ENCODE results near the gene WWOX. TPM values are rescaled to one million over a fixed set of nuclear protein-coding genes. Genes with fewer than 3 reads are reported as not detected.

The WWOX gene
- total RNA-seq, 4 donors from 2014 or later, result 76.8 to 102 (median 83.6) TPM

DNA sequence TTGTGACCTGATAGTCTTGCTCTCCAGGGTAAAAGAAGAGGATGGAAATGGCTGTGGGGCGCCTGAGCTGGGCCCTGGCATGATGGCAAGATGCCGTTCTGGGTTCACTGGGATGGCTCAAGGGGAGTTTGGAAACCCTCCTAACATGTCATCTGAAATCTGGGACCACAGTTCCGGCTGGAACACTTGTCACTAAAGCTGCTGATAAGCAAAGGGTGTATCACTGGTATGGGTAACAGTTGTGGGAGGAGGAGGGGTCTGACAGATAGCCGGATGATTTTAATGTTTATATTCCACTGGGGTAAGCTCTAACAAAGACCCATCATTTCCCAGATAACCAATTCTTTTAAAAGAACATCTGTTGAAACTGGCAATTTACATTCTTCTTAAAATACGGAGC lies 390.2 kb downstream of the WWOX start:
- Histone ChIP-seq H3K27me3 (no peaks in the 10 kb centered on the region), H3K36me3 (no peaks in the 10 kb centered on the region), H3K4me1 (no peaks in the 10 kb centered on the region), H3K9me3 (no peaks in the 10 kb centered on the region), H3K27ac (no peak overlapping the region), H3K4me3 (no peak overlapping the region)
- DNase-seq (ENCODE audit: low spot score in 2 of 2), result no peak
- TF ChIP-seq EP300 (IDR thresholded peaks at IDR 0.05) (no peak), POLR2A (IDR thresholded peaks at IDR 0.05) (no peak)
- TF ChIP-seq, protein P1, sequence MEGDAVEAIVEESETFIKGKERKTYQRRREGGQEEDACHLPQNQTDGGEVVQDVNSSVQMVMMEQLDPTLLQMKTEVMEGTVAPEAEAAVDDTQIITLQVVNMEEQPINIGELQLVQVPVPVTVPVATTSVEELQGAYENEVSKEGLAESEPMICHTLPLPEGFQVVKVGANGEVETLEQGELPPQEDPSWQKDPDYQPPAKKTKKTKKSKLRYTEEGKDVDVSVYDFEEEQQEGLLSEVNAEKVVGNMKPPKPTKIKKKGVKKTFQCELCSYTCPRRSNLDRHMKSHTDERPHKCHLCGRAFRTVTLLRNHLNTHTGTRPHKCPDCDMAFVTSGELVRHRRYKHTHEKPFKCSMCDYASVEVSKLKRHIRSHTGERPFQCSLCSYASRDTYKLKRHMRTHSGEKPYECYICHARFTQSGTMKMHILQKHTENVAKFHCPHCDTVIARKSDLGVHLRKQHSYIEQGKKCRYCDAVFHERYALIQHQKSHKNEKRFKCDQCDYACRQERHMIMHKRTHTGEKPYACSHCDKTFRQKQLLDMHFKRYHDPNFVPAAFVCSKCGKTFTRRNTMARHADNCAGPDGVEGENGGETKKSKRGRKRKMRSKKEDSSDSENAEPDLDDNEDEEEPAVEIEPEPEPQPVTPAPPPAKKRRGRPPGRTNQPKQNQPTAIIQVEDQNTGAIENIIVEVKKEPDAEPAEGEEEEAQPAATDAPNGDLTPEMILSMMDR (IDR thresholded peaks at IDR 0.05), result no peak
- 77 to 78% methylated on average over 5 of the region's 5 CpGs for WGBS, 2 donors

- Histone ChIP-seq H3K27ac (no peak overlapping the region), H3K9me3 (no peaks in the 10 kb centered on the region), H3K36me3 (no peaks in the 10 kb centered on the region), H3K27me3 (no peaks in the 10 kb centered on the region), H3K4me3 (no peak overlapping the region), H3K4me1 (no peaks in the 10 kb centered on the region)
- no peak for TF ChIP-seq POLR2A (IDR thresholded peaks at IDR 0.05)
- TF ChIP-seq, protein P1 (IDR thresholded peaks at IDR 0.05), result no peak
- TF ChIP-seq EP300 (IDR thresholded peaks at IDR 0.05), result no peak
- WGBS, 2 donors, result 91 to 93% methylated on average over 11 of the region's 11 CpGs
- DNase-seq (ENCODE audit: low spot score in 2 of 2), result no peak
Observed at GRCh38 chr16:78490431-78490830, 391.0 kb downstream of the WWOX start.

DNA sequence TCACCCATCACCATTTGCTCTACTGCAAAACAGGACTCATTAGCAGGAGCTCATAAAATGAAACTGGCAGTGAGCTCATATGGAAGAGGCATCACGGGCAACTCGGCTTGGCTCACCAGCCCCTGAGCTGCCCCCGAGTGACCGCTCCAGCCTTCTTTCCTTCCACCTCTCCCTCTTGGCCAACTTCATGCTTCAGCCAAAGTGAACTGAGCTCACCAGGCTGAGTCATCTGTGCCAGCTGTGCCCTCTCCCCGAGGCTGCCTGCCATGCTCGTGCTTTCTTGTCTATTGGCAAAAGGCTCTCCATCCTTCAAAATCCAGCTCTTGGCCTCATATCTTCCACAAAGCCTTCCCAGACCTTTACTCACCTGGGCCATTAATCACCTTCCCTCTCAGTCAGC lies 391.4 kb downstream of the WWOX start:
- no peak for DNase-seq (ENCODE audit: low spot score in 2 of 2)
- TF ChIP-seq EP300 (IDR thresholded peaks at IDR 0.05) (no peak), POLR2A (IDR thresholded peaks at IDR 0.05) (no peak)
- TF ChIP-seq, protein P1 (IDR thresholded peaks at IDR 0.05), result no peak
- WGBS, 2 donors, result 91 to 95% methylated on average over 6 of the region's 6 CpGs

GRCh38 chr16:78493573-78493972 lies 394.1 kb downstream of the WWOX start:
- no peaks in the 10 kb centered on the region for H3K9me3 ChIP-seq
- H3K4me1 ChIP-seq, result no peaks in the 10 kb centered on the region
- DNase-seq (ENCODE audit: low spot score in 2 of 2), result no peak
- H3K4me3 ChIP-seq, result no peak overlapping the region
- H3K27ac ChIP-seq, result no peak overlapping the region
- H3K27me3 ChIP-seq, result no peaks in the 10 kb centered on the region
- 95 to 99% methylated on average over 8 of the region's 8 CpGs for WGBS, 2 donors
- no peaks in the 10 kb centered on the region for H3K36me3 ChIP-seq
- no peak for TF ChIP-seq POLR2A (IDR thresholded peaks at IDR 0.05)
- TF ChIP-seq, protein P1 (IDR thresholded peaks at IDR 0.05), result no peak
- no peak for TF ChIP-seq EP300 (IDR thresholded peaks at IDR 0.05)

More for the DNA sequence above, 391.4 kb downstream of the WWOX start:
- Histone ChIP-seq H3K27ac (no peak overlapping the region), H3K36me3 (no peaks in the 10 kb centered on the region), H3K9me3 (no peaks in the 10 kb centered on the region), H3K4me3 (no peak overlapping the region), H3K27me3 (no peaks in the 10 kb centered on the region), H3K4me1 (no peaks in the 10 kb centered on the region)

- TF ChIP-seq POLR2A (IDR thresholded peaks at IDR 0.05), result no peak
- TF ChIP-seq, protein P1 (IDR thresholded peaks at IDR 0.05), result no peak
- no peak for TF ChIP-seq EP300 (IDR thresholded peaks at IDR 0.05)
- Histone ChIP-seq H3K4me1 (no peaks in the 10 kb centered on the region), H3K27ac (no peak overlapping the region), H3K9me3 (no peaks in the 10 kb centered on the region), H3K27me3 (no peaks in the 10 kb centered on the region), H3K4me3 (no peak overlapping the region), H3K36me3 (no peaks in the 10 kb centered on the region)
- WGBS, 2 donors, result 92 to 93% methylated on average over 2 of the region's 2 CpGs
- DNase-seq (ENCODE audit: low spot score in 2 of 2), result no peak
Observed at GRCh38 chr16:78494105-78494504, 394.7 kb downstream of the WWOX start.
